ENCODE results near the gene NTN5. TPM values are rescaled to one million over a fixed set of nuclear protein-coding genes. Genes with fewer than 3 reads are reported as not detected.

The NTN5 gene
- total RNA-seq, 1 donor from 2014 or later, result 0.54 TPM

- Mint-ChIP-seq H3K27ac (peak overlapping the region; percentile 61), H3K36me3 (ENCODE audit: low read depth) (peaks cover 44% of the 10 kb centered on the region)
- intact Hi-C loops (cut with micrococcal nuclease), result no loop called here
Measured at GRCh38 chr19:48615231-48616040, 57.4 kb downstream of the NTN5 start.

GRCh38 chr19:48614436-48615230 lies 58.2 kb downstream of the NTN5 start, which contains the start of gene FAM83E:
FAM83E (minus strand) TSS chr19:48615076; CDS start chr19:48613372, 1,704 bp downstream.
- Mint-ChIP-seq H3K27ac (peak within 1 kb of the TSS; percentile 61), H3K9me3 (no peaks in the 10 kb centered on the region), H3K36me3 (ENCODE audit: low read depth) (peaks cover 42% of the 10 kb centered on the region), H3K4me3 (peak within 1 kb of the TSS; percentile 99), H3K4me1 (ENCODE audit: low read depth) (peaks cover 27% of the 10 kb centered on the region), H3K27me3 (ENCODE audit: insufficient read depth) (no peaks in the 10 kb centered on the region)
- DNase-seq (ENCODE audit: low spot score), result no peak
- intact Hi-C loops (cut with micrococcal nuclease), result no loop called here

More at GRCh38 chr19:48615231-48616040, 57.4 kb downstream of the NTN5 start:
- Mint-ChIP-seq H3K4me1 (ENCODE audit: low read depth) (peaks cover 35% of the 10 kb centered on the region), H3K27me3 (ENCODE audit: insufficient read depth) (no peaks in the 10 kb centered on the region), H3K4me3 (peak overlapping the region; percentile 99), H3K9me3 (no peaks in the 10 kb centered on the region)
- no peak for DNase-seq (ENCODE audit: low spot score)

- Mint-ChIP-seq H3K27me3 (ENCODE audit: insufficient read depth) (no peaks in the 10 kb centered on the region), H3K4me1 (ENCODE audit: low read depth) (peaks cover 23% of the 10 kb centered on the region), H3K27ac (no peak overlapping the region), H3K36me3 (ENCODE audit: low read depth) (peaks cover 40% of the 10 kb centered on the region), H3K9me3 (no peaks in the 10 kb centered on the region), H3K4me3 (no peak overlapping the region)
- no peak for DNase-seq (ENCODE audit: low spot score)
- intact Hi-C loops (cut with micrococcal nuclease), result no loop called here
Measured at GRCh38 chr19:48613852-48614435, 58.9 kb downstream of the NTN5 start.

GRCh38 chr19:48613024-48613851 lies 59.6 kb downstream of the NTN5 start:
- no peaks in the 10 kb centered on the region for H3K9me3 Mint-ChIP-seq
- DNase-seq (ENCODE audit: low spot score), result no peak
- intact Hi-C loops (cut with micrococcal nuclease), result no loop called here
- H3K4me1 Mint-ChIP-seq (ENCODE audit: low read depth), result peaks cover 18% of the 10 kb centered on the region
- H3K36me3 Mint-ChIP-seq (ENCODE audit: low read depth), result peaks cover 35% of the 10 kb centered on the region
- H3K27me3 Mint-ChIP-seq (ENCODE audit: insufficient read depth), result no peaks in the 10 kb centered on the region
- no peak overlapping the region for H3K27ac Mint-ChIP-seq
- H3K4me3 Mint-ChIP-seq, result no peak overlapping the region

GRCh38 chr19:48611872-48612271 lies 60.9 kb downstream of the NTN5 start:
- no peak overlapping the region for H3K4me3 Mint-ChIP-seq
- peaks cover 8% of the 10 kb centered on the region for H3K4me1 Mint-ChIP-seq (ENCODE audit: low read depth)
- H3K27ac Mint-ChIP-seq, result no peak overlapping the region
- H3K9me3 Mint-ChIP-seq, result no peaks in the 10 kb centered on the region
- H3K36me3 Mint-ChIP-seq (ENCODE audit: low read depth), result peaks cover 21% of the 10 kb centered on the region
- no peaks in the 10 kb centered on the region for H3K27me3 Mint-ChIP-seq (ENCODE audit: insufficient read depth)
- no peak for DNase-seq (ENCODE audit: low spot score)
- intact Hi-C loops (cut with micrococcal nuclease), result no loop called here

Other genes starting within 250 kb of the NTN5 start
- 96.0 and 100 TPM in 2 replicates for gene GRWD1, start 227.0 kb downstream of the NTN5 start, total RNA-seq
- 2.2 and 2.4 TPM in 2 replicates for gene KCNJ14, start 217.4 kb downstream of the NTN5 start, total RNA-seq
- gene CYTH2, start 203.6 kb downstream of the NTN5 start, total RNA-seq, result 35.9 and 37.1 TPM in 2 replicates
- gene LMTK3, start 161.2 kb downstream of the NTN5 start, total RNA-seq, result 2.0 and 3.1 TPM in 2 replicates
- not detected in 2 replicates for gene SULT2B1, start 120.8 kb downstream of the NTN5 start, total RNA-seq
- gene SPACA4, start 66.3 kb downstream of the NTN5 start, total RNA-seq, result not detected in 2 replicates
- 7.3 TPM in 2 replicates for gene FAM83E, start 57.9 kb downstream of the NTN5 start, total RNA-seq
- 1,774 and 1,780 TPM in 2 replicates for gene RPL18, start 53.8 kb downstream of the NTN5 start, total RNA-seq
- 40.8 and 44.1 TPM in 2 replicates for gene SPHK2, start 53.5 kb downstream of the NTN5 start, total RNA-seq
- gene DBP, start 35.6 kb downstream of the NTN5 start, total RNA-seq, result 8.5 and 9.1 TPM in 2 replicates
- gene CA11, start 26.8 kb downstream of the NTN5 start, total RNA-seq, result 13.0 and 13.9 TPM in 2 replicates
- gene FUT2, start 23.0 kb upstream of the NTN5 start, total RNA-seq, result not detected in 2 replicates
- 1.4 and 1.7 TPM in 2 replicates for gene MAMSTR, start 46.7 kb upstream of the NTN5 start, total RNA-seq
- gene RASIP1, start 67.6 kb upstream of the NTN5 start, total RNA-seq, result 0.44 and 0.88 TPM in 2 replicates
- gene IZUMO1, start 73.9 kb upstream of the NTN5 start, total RNA-seq, result 0.37 TPM in 1 of 2 replicates, not detected in the other
- gene FUT1, start 79.6 kb upstream of the NTN5 start, total RNA-seq, result 0.54 and 0.57 TPM in 2 replicates
- not detected in 2 replicates for gene FGF21, start 82.5 kb upstream of the NTN5 start, total RNA-seq
- 93.3 and 93.6 TPM in 2 replicates for gene BCAT2, start 138.0 kb upstream of the NTN5 start, total RNA-seq
- gene HSD17B14, start 163.5 kb upstream of the NTN5 start, total RNA-seq, result 0.57 and 0.64 TPM in 2 replicates
- gene PLEKHA4, start 195.6 kb upstream of the NTN5 start, total RNA-seq, result 1.4 and 1.9 TPM in 2 replicates
- 53.1 and 53.7 TPM in 2 replicates for gene PPP1R15A, start 199.4 kb upstream of the NTN5 start, total RNA-seq
- gene TULP2, start 225.7 kb upstream of the NTN5 start, total RNA-seq, result not detected in 2 replicates
- gene NUCB1, start 227.3 kb upstream of the NTN5 start, total RNA-seq, result 117 and 122 TPM in 2 replicates

Measured in activated T-helper 1 cell treated with anti-CD3 and anti-CD28 coated beads, Interleukin-12 subunit alpha, Interleukin-12 subunit beta, Interleukin-2, Interleukin-4 antibody, amounts not matched to agents 30 ng/mL and 10 ng/mL and 1 ng/mL, durations not matched to agents 14 hours and 24 hours and 36 hours (primary cell).